GM23338 (cell line): ENCODE measurements around the gene ITGB5.

Source experiments
- CREB1 ChIP-seq: fragments of 250-450 bp; sonication (Bioruptor Pico); IDR thresholded peaks from 2 replicates; pipeline ENCODE4 v1.5.0; 2020; ENCODE audit warnings: low read depth, mild to moderate bottlenecking, moderate library complexity
- EZH2 ChIP-seq: fragments of 200-600 bp; sonication (generic); IDR thresholded peaks from one replicate; pipeline ENCODE4 v1.8.0; 2017; ENCODE audit warnings: antibody characterized with exemption, mild to moderate bottlenecking, low read depth; ENCODE audit not compliant: unreplicated experiment
- EZH2phosphoT487 ChIP-seq: fragments of 200-600 bp; sonication (generic); IDR thresholded peaks from one replicate; pipeline ENCODE4 v1.8.1; 2018; ENCODE audit warnings: antibody characterized with exemption; ENCODE audit not compliant: unreplicated experiment
- JUNB ChIP-seq: IDR thresholded peaks from one replicate; pipeline ENCODE4 v1.6.1; 2016; ENCODE audit warnings: antibody characterized with exemption; ENCODE audit not compliant: unreplicated experiment
- NANOG ChIP-seq: IDR thresholded peaks from 2 replicates; pipeline ENCODE4 v1.6.1; 2016; ENCODE audit warnings: antibody characterized with exemption, borderline replicate concordance
- POLR2AphosphoS5 ChIP-seq: IDR thresholded peaks from 2 replicates; pipeline ENCODE4 v1.6.1; 2016; ENCODE audit warnings: antibody characterized with exemption, low read depth
- STAT1 ChIP-seq: IDR thresholded peaks from one replicate; pipeline ENCODE4 v1.6.1; 2016; ENCODE audit warnings: antibody characterized with exemption; ENCODE audit not compliant: unreplicated experiment
- ZNF114 ChIP-seq: fragments of 250-450 bp; sonication (Bioruptor Pico); IDR thresholded peaks from 2 replicates; pipeline ENCODE4 v1.5.0; 2020; ENCODE audit warnings: mild to moderate bottlenecking, moderate library complexity
- ZNF331 ChIP-seq: fragments of 250-450 bp; sonication (Bioruptor Pico); IDR thresholded peaks from 2 replicates; pipeline ENCODE4 v1.5.0; 2020; ENCODE audit warnings: low read depth, mild to moderate bottlenecking, moderate library complexity
- TF ChIP-seq, protein P1 (sequence below), 2 experiments: fragments of 200-600 bp in 1 of 2; sonication (generic) in 1 of 2; conservative IDR thresholded peaks; 2 replicates each; pipeline versions ENCODE4 v1.5.1 to v1.6.1; 2016 to 2017; ENCODE audit warnings: antibody characterized with exemption in 2 of 2, low read depth in 2 of 2, mild to moderate bottlenecking in 2 of 2, moderate library complexity in 1 of 2
- TF ChIP-seq, protein P2 (sequence below): IDR thresholded peaks from 2 replicates; pipeline ENCODE4 v1.6.1; 2016; ENCODE audit warnings: antibody characterized with exemption
- TF ChIP-seq, protein P3 (sequence below): IDR thresholded peaks from one replicate; pipeline ENCODE4 v1.6.1; 2018; ENCODE audit warnings: antibody characterized with exemption; ENCODE audit not compliant: unreplicated experiment
- TF ChIP-seq, protein P4 (sequence below): fragments of 250-450 bp; sonication (Bioruptor Pico); IDR thresholded peaks from 2 replicates; pipeline ENCODE4 v1.5.0; 2020; ENCODE audit warnings: mild to moderate bottlenecking, moderate library complexity

DNA sequence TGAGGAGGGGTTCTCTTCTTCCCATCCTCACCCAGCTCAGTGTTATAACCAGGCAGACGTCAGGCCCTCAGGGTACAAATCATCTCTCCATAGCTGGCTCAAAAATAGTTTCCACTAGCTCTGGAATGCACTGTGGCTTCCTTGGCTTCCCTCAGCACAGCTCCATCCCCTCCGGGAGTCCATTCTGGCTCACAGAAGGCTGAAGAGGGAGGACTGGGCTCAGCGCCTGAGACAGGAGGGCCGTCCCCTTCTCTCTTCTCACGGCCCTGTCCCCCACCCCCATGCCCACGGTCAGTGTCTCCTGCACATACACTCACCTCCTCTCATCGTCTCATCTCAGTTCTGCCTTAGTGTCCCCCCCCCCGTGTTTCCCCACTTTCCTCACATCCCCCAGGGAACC is 106.8 kb downstream of the ITGB5 start:
- no peak for TF ChIP-seq EZH2
- TF ChIP-seq, protein P1, sequence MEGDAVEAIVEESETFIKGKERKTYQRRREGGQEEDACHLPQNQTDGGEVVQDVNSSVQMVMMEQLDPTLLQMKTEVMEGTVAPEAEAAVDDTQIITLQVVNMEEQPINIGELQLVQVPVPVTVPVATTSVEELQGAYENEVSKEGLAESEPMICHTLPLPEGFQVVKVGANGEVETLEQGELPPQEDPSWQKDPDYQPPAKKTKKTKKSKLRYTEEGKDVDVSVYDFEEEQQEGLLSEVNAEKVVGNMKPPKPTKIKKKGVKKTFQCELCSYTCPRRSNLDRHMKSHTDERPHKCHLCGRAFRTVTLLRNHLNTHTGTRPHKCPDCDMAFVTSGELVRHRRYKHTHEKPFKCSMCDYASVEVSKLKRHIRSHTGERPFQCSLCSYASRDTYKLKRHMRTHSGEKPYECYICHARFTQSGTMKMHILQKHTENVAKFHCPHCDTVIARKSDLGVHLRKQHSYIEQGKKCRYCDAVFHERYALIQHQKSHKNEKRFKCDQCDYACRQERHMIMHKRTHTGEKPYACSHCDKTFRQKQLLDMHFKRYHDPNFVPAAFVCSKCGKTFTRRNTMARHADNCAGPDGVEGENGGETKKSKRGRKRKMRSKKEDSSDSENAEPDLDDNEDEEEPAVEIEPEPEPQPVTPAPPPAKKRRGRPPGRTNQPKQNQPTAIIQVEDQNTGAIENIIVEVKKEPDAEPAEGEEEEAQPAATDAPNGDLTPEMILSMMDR (conservative IDR thresholded peaks at IDR 0.05; ENCODE audit: low read depth in 2 of 2), result no peak
- TF ChIP-seq JUNB, result no peak
- TF ChIP-seq, protein P2, sequence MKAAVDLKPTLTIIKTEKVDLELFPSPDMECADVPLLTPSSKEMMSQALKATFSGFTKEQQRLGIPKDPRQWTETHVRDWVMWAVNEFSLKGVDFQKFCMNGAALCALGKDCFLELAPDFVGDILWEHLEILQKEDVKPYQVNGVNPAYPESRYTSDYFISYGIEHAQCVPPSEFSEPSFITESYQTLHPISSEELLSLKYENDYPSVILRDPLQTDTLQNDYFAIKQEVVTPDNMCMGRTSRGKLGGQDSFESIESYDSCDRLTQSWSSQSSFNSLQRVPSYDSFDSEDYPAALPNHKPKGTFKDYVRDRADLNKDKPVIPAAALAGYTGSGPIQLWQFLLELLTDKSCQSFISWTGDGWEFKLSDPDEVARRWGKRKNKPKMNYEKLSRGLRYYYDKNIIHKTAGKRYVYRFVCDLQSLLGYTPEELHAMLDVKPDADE, result no peak
- no peak for TF ChIP-seq POLR2AphosphoS5
- TF ChIP-seq, protein P3, sequence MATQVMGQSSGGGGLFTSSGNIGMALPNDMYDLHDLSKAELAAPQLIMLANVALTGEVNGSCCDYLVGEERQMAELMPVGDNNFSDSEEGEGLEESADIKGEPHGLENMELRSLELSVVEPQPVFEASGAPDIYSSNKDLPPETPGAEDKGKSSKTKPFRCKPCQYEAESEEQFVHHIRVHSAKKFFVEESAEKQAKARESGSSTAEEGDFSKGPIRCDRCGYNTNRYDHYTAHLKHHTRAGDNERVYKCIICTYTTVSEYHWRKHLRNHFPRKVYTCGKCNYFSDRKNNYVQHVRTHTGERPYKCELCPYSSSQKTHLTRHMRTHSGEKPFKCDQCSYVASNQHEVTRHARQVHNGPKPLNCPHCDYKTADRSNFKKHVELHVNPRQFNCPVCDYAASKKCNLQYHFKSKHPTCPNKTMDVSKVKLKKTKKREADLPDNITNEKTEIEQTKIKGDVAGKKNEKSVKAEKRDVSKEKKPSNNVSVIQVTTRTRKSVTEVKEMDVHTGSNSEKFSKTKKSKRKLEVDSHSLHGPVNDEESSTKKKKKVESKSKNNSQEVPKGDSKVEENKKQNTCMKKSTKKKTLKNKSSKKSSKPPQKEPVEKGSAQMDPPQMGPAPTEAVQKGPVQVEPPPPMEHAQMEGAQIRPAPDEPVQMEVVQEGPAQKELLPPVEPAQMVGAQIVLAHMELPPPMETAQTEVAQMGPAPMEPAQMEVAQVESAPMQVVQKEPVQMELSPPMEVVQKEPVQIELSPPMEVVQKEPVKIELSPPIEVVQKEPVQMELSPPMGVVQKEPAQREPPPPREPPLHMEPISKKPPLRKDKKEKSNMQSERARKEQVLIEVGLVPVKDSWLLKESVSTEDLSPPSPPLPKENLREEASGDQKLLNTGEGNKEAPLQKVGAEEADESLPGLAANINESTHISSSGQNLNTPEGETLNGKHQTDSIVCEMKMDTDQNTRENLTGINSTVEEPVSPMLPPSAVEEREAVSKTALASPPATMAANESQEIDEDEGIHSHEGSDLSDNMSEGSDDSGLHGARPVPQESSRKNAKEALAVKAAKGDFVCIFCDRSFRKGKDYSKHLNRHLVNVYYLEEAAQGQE, result no peak
- TF ChIP-seq CREB1 (CRISPR knock-in tag), result no peak
- TF ChIP-seq ZNF114, result no peak
- TF ChIP-seq EZH2phosphoT487, result no peak
- no peak for TF ChIP-seq ZNF331 (CRISPR knock-in tag)
- TF ChIP-seq NANOG, result no peak
- TF ChIP-seq, protein P4, sequence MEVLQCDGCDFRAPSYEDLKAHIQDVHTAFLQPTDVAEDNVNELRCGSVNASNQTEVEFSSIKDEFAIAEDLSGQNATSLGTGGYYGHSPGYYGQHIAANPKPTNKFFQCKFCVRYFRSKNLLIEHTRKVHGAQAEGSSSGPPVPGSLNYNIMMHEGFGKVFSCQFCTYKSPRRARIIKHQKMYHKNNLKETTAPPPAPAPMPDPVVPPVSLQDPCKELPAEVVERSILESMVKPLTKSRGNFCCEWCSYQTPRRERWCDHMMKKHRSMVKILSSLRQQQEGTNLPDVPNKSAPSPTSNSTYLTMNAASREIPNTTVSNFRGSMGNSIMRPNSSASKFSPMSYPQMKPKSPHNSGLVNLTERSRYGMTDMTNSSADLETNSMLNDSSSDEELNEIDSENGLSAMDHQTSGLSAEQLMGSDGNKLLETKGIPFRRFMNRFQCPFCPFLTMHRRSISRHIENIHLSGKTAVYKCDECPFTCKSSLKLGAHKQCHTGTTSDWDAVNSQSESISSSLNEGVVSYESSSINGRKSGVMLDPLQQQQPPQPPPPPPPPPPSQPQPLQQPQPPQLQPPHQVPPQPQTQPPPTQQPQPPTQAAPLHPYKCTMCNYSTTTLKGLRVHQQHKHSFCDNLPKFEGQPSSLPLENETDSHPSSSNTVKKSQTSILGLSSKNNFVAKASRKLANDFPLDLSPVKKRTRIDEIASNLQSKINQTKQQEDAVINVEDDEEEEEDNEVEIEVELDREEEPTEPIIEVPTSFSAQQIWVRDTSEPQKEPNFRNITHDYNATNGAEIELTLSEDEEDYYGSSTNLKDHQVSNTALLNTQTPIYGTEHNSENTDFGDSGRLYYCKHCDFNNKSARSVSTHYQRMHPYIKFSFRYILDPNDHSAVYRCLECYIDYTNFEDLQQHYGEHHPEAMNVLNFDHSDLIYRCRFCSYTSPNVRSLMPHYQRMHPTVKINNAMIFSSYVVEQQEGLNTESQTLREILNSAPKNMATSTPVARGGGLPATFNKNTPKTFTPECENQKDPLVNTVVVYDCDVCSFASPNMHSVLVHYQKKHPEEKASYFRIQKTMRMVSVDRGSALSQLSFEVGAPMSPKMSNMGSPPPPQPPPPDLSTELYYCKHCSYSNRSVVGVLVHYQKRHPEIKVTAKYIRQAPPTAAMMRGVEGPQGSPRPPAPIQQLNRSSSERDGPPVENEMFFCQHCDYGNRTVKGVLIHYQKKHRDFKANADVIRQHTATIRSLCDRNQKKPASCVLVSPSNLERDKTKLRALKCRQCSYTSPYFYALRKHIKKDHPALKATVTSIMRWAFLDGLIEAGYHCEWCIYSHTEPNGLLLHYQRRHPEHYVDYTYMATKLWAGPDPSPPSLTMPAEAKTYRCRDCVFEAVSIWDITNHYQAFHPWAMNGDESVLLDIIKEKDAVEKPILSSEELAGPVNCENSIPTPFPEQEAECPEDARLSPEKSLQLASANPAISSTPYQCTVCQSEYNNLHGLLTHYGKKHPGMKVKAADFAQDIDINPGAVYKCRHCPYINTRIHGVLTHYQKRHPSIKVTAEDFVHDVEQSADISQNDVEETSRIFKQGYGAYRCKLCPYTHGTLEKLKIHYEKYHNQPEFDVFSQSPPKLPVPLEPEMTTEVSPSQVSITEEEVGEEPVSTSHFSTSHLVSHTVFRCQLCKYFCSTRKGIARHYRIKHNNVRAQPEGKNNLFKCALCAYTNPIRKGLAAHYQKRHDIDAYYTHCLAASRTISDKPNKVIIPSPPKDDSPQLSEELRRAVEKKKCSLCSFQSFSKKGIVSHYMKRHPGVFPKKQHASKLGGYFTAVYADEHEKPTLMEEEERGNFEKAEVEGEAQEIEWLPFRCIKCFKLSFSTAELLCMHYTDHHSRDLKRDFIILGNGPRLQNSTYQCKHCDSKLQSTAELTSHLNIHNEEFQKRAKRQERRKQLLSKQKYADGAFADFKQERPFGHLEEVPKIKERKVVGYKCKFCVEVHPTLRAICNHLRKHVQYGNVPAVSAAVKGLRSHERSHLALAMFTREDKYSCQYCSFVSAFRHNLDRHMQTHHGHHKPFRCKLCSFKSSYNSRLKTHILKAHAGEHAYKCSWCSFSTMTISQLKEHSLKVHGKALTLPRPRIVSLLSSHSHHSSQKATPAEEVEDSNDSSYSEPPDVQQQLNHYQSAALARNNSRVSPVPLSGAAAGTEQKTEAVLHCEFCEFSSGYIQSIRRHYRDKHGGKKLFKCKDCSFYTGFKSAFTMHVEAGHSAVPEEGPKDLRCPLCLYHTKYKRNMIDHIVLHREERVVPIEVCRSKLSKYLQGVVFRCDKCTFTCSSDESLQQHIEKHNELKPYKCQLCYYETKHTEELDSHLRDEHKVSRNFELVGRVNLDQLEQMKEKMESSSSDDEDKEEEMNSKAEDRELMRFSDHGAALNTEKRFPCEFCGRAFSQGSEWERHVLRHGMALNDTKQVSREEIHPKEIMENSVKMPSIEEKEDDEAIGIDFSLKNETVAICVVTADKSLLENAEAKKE, result no peak
- TF ChIP-seq STAT1, result no peak
